ENCODE measurements around the gene CDC42EP4.

DNA sequence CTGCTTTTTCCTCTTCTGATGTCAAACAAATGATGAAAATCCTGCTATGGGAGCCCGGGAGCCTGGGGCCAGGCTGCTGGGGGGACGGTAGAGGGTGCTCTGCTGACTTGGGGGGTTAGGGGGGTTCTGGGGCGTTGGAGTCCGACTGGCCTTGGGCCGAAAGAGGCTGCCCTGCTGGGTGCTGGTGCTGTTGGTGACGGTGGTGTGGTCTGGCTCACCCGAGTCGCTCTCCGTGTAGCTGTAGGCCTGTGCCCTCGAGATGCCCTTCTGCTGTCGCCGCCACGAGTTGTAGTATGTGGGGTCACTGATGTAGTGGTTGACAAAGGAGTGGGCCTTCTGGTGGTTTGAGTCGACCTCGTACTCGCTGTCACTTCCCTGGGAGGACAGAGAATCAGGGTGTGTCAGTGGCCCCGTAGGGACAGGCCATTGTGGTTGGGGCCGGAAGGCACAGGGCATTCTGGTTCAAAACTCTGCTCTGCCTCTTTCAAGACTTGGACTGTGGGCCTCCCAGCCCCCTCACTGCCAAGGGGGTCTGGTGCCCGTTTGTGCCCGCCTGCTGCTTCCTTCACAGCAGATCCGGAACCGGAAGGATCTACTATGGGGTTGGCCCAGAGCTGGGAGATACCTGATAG, 26.9 kb upstream of the CDC42EP4 start:
- TF ChIP-seq, protein P1, sequence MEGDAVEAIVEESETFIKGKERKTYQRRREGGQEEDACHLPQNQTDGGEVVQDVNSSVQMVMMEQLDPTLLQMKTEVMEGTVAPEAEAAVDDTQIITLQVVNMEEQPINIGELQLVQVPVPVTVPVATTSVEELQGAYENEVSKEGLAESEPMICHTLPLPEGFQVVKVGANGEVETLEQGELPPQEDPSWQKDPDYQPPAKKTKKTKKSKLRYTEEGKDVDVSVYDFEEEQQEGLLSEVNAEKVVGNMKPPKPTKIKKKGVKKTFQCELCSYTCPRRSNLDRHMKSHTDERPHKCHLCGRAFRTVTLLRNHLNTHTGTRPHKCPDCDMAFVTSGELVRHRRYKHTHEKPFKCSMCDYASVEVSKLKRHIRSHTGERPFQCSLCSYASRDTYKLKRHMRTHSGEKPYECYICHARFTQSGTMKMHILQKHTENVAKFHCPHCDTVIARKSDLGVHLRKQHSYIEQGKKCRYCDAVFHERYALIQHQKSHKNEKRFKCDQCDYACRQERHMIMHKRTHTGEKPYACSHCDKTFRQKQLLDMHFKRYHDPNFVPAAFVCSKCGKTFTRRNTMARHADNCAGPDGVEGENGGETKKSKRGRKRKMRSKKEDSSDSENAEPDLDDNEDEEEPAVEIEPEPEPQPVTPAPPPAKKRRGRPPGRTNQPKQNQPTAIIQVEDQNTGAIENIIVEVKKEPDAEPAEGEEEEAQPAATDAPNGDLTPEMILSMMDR (conservative IDR thresholded peaks at IDR 0.05 in 1 of 2, IDR thresholded peaks at IDR 0.05 in 1 of 2; ENCODE audit: low read depth in 1 of 2, low read length in 2 of 2) = no peak
- TF ChIP-seq EZH2 (IDR thresholded peaks at IDR 0.05; ENCODE audit: low read length, missing control alignments) = no peak

Data from fibroblast of lung (primary cell).